ENCODE measurements around the gene ENTPD1. TPM values are rescaled to one million over a fixed set of nuclear protein-coding genes. Genes with fewer than 3 reads are reported as not detected.

Gene ENTPD1
- total and polyA plus RNA-seq, 9 of the 15 experiments (the other 6 are each of a cell fraction or from before 2014, with no cell fraction given): 0.07 to 1.5 (median 0.37) TPM

- CTCF ChIA-PET (ENCODE audit: low intra/inter-chr PET ratio): no interaction called here
Measured at GRCh38 chr10:95896071-95896850, 140.3 kb downstream of the ENTPD1 start.

More at GRCh38 chr10:95896071-95896850, 140.3 kb downstream of the ENTPD1 start:
- no peaks in the 10 kb centered on the region for H3K9me3 ChIP-seq (replicated peaks; ENCODE audit: control insufficient read depth, insufficient read depth, low read depth, low read length)
- POLR2A ChIA-PET: no interaction called here
- H3K36me3 ChIP-seq (ENCODE audit: control insufficient read depth, insufficient read depth, low read length): peaks cover 39% of the 10 kb centered on the region
- no peaks in the 10 kb centered on the region for H3K9me1 ChIP-seq (ENCODE audit: control insufficient read depth, insufficient read depth, low read length)
- no peak overlapping the region for H3K9ac ChIP-seq (ENCODE audit: insufficient read depth in 1 of 2, low read depth in 2 of 2, low read length in 2 of 2)
- FAIRE-seq: no peak
- in situ Hi-C loops (cut with MboI): no loop called here
- intact Hi-C loops (cut with micrococcal nuclease): no loop called here
- TF ChIP-seq FOSL1 (tag; conservative IDR thresholded peaks at IDR 0.05): no peak
- no peak for TF ChIP-seq ID3 (CRISPR knock-in tag; IDR thresholded peaks at IDR 0.05)
- no peak for TF ChIP-seq ID3 (tag; IDR thresholded peaks at IDR 0.05)
- no peak for TF ChIP-seq RBM15 (IDR thresholded peaks at IDR 0.05; ENCODE audit: insufficient read depth, low read length)
- TF ChIP-seq RERE (CRISPR knock-in tag; IDR thresholded peaks at IDR 0.05; ENCODE audit: borderline replicate concordance): no peak
- peak; percentile 38; the same call in 1 of the 2 replicates for TF ChIP-seq ZNF384 (IDR thresholded peaks at IDR 0.05; ENCODE audit: low read depth, low read length)
- TF ChIP-seq MLX (CRISPR knock-in tag; conservative IDR thresholded peaks at IDR 0.05): no peak
- TF ChIP-seq TSC22D4 (tag; IDR thresholded peaks at IDR 0.05): no peak
- peak; percentile 46; the same call in 1 of the 2 replicates for TF ChIP-seq SPI1 (IDR thresholded peaks at IDR 0.05; ENCODE audit: borderline replicate concordance, low read depth, low read length)
- peak; percentile 53 for TF ChIP-seq ZFX (CRISPR knock-in tag; IDR thresholded peaks at IDR 0.05)
- DNase-seq (ENCODE audit: extremely low read depth in 1 of 4, low spot score in 3 of 4): no peak
- H4K20me1 ChIP-seq (replicated peaks; ENCODE audit: control insufficient read depth, insufficient read depth, low read length): no peaks in the 10 kb centered on the region
- H3K4me1 ChIP-seq (replicated peaks in 1 of 2; ENCODE audit: control insufficient read depth in 2 of 2, insufficient read depth in 2 of 2, low read length in 2 of 2): no peaks in the 10 kb centered on the region
- no peaks in the 10 kb centered on the region for H3K79me2 ChIP-seq (ENCODE audit: control insufficient read depth, insufficient read depth, low read length)
- 71% methylated on average over 4 of the region's 4 CpGs for WGBS (ENCODE audit: insufficient coverage, low coverage, missing lambda C conversion rate)
- no peak overlapping the region for H2AFZ ChIP-seq (ENCODE audit: low read depth, low read length)
- ATAC-seq: no peak
- H3K4me3 ChIP-seq: no peak overlapping the region
- H3K27me3 ChIP-seq (ENCODE audit: control insufficient read depth in 2 of 2, insufficient read depth in 2 of 2, low read length in 2 of 2): no peaks in the 10 kb centered on the region
- H3K27ac ChIP-seq (ENCODE audit: extremely low read depth, low read depth, low read length): no peak overlapping the region
- H3K4me2 ChIP-seq (ENCODE audit: insufficient read depth, low read length): no peak overlapping the region
- BruUV-seq (replicated peaks): no TSS peak

All from K562 (cell line).